Uterus (tissue), 4 donors: ENCODE data around the gene RPRD2. TPM values are rescaled to one million over a fixed set of nuclear protein-coding genes. Genes with fewer than 3 reads are reported as not detected.

Experiments used
- DNase-seq, 2 donors: peaks; one replicate each; pipeline ENCODE4 v3.0.0-alpha.2; 2019 to 2020
- H3K27ac ChIP-seq, 2 donors: fragments of 200-600 bp; sonication (generic); 1 replicate in 1 of 2; 2 replicates in 1 of 2; pipeline ENCODE4 v1.5.1; 2016 to 2018
- H3K27me3 ChIP-seq, 2 donors: fragments of 200-600 bp; sonication (generic); one replicate each; pipeline ENCODE4 v1.5.1; 2018 to 2019; ENCODE audit warnings: control low read depth in 1 of 2
- H3K36me3 ChIP-seq, 2 donors: fragments of 200-600 bp; sonication (generic); one replicate each; pipeline ENCODE4 v1.5.1; 2019; ENCODE audit warnings: control low read depth in 1 of 2
- H3K4me1 ChIP-seq, 2 donors: fragments of 200-600 bp; sonication (generic); one replicate each; pipeline ENCODE4 v1.5.1; 2018 to 2019; ENCODE audit warnings: control low read depth in 1 of 2
- H3K4me3 ChIP-seq, 2 donors: fragments of 200-600 bp; sonication (generic); 1 replicate in 1 of 2; 2 replicates in 1 of 2; pipeline ENCODE4 v1.5.1; 2018 to 2019; ENCODE audit warnings: mild to moderate bottlenecking in 1 of 2
- H3K9me3 ChIP-seq, 2 donors: fragments of 200-600 bp; sonication (generic); one replicate each; pipeline ENCODE4 v1.5.1; 2019; ENCODE audit warnings: control low read depth in 1 of 2
- POLR2A ChIP-seq, 2 donors: fragments of 450-650 bp; IDR thresholded peaks; one replicate each; pipeline ENCODE4 v1.6.1; 2016; ENCODE audit warnings: antibody characterized with exemption in 2 of 2, mild to moderate bottlenecking in 1 of 2, moderate library complexity in 1 of 2
- intact Hi-C: fragments of 100-400 bp; cut with DNase I; formaldehyde crosslinking; loops from one replicate; pipeline ENCODE4 v1.15.1; 2023; ENCODE audit warnings: low total_unique reads
- total RNA-seq, 4 donors: library from RNA; depleted of rRNA in 3 of 4; stranded (reverse); fragments of >200 nt in 3 of 4; gene quantifications; one replicate each; pipeline versions ENCODE4 v1.1.0 to v1.2.4, GENCODE V29; 2014 to 2023
- TF ChIP-seq, protein P1 (sequence below), 4 experiments: fragments of 200-600 bp in 2 of 4; fragments of 450-650 bp in 2 of 4; sonication (generic) in 2 of 4; IDR thresholded peaks; one replicate each; pipeline ENCODE4 v1.5.1; 2016 to 2019; ENCODE audit warnings: antibody characterized with exemption in 4 of 4, mild to moderate bottlenecking in 2 of 4, moderate library complexity in 1 of 4
- donor health status: DM: yes; HTN: yes; CAD: no.

RPRD2 gene
- total RNA-seq, 4 donors from 2014 or later: 17.1 to 77.1 (median 37.9) TPM

DNA sequence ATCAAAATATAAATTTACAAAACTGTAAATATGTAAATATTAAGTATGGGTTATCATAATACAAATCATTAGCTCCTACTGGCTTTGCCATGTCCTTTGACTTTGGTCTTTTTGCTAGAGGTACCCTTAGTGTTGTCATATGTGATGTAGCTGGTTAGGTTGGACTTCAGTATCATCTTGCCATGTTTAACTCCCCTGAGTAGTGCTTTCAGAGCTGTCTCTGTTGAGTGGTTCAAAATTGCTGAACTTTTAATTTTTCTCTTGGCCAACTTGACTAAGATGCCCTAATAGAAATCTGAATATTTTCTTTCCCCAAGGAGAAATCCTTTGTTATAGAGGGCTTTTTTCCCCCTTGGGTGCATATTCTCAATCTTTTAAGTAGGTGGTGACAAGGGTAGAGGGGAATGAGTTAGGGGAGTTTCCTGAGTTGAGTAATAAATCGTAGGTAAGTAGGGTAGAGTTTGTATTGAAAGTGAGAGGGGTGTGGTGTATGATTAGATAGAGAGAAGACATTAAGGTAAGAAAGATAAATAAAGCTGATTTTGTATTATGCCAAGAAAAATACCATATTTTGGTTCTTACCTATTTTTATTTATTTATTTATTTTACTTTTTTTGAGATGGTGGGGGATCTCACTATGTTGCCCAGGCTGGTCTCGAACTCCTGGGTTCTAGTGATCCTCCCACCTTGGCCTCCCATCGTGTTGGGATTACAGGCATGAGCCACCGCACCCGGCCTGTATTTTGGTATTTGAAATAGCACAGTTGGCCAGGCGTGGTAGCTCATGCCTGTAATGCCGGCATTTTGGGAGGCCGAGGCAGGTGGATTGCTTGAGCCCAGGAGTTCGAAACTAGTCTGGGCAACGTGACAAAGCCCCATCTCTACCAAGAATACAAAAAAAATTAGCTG is 21.8 kb downstream of the RPRD2 start:
- Histone ChIP-seq H3K27ac (no peak overlapping the region), H3K4me3 (no peak overlapping the region), H3K4me1 (no peaks in the 10 kb centered on the region), H3K9me3 (no peaks in the 10 kb centered on the region), H3K36me3 (no peaks in the 10 kb centered on the region), H3K27me3 (no peaks in the 10 kb centered on the region)
- DNase-seq: no peak
- intact Hi-C loops: no loop called here
- no peak for TF ChIP-seq POLR2A (IDR thresholded peaks at IDR 0.05)
- TF ChIP-seq, protein P1, sequence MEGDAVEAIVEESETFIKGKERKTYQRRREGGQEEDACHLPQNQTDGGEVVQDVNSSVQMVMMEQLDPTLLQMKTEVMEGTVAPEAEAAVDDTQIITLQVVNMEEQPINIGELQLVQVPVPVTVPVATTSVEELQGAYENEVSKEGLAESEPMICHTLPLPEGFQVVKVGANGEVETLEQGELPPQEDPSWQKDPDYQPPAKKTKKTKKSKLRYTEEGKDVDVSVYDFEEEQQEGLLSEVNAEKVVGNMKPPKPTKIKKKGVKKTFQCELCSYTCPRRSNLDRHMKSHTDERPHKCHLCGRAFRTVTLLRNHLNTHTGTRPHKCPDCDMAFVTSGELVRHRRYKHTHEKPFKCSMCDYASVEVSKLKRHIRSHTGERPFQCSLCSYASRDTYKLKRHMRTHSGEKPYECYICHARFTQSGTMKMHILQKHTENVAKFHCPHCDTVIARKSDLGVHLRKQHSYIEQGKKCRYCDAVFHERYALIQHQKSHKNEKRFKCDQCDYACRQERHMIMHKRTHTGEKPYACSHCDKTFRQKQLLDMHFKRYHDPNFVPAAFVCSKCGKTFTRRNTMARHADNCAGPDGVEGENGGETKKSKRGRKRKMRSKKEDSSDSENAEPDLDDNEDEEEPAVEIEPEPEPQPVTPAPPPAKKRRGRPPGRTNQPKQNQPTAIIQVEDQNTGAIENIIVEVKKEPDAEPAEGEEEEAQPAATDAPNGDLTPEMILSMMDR (IDR thresholded peaks at IDR 0.05): no peak

DNA sequence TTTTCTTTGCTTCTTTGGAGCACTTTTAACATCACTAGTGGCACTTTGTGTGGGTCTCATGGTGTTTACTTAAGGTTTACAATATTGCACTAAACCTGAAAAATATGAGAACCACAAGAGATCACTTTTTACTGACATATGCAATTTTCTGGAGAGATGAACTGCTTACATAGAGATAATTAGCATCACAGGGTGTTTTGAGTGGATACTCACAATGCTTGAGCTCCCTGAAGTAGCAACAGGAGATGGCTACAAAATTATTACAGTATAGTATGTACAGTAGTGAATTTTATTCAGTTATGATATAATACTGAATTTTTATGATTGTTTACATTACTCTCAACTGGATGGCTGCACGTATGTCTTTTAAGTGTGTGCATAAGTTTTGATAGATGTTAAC is 22.6 kb downstream of the RPRD2 start:
- intact Hi-C loops: no loop called here

DNA sequence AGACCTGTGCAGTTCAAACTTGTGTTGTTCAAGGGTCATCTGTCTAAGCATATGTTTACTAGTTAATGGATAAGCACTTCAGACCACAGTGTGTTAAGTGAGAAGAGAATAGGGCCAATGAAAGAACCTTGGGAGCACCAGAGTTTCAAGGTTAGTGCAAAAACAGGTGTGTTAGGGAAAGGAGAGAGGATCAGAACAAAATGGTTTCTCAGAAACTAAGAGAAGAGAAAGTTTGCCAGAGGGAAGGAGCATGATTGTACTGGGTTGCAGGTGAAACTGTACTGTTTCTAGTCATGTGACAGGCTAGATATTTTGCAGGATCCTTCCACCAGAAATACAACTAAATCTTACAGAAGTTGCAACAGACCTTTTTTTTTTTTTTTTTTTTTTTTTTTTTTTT is 23.3 kb downstream of the RPRD2 start:
- Histone ChIP-seq H3K4me1 (no peaks in the 10 kb centered on the region), H3K27ac (no peak overlapping the region), H3K27me3 (no peaks in the 10 kb centered on the region), H3K9me3 (no peaks in the 10 kb centered on the region), H3K36me3 (no peaks in the 10 kb centered on the region), H3K4me3 (no peak overlapping the region)
- TF ChIP-seq, protein P1 (IDR thresholded peaks at IDR 0.05): no peak
- no peak for TF ChIP-seq POLR2A (IDR thresholded peaks at IDR 0.05)
- intact Hi-C loops: no loop called here
- DNase-seq: no peak

More for the DNA sequence above, 22.6 kb downstream of the RPRD2 start:
- no peak for TF ChIP-seq POLR2A (IDR thresholded peaks at IDR 0.05)
- TF ChIP-seq, protein P1 (IDR thresholded peaks at IDR 0.05): no peak
- H3K9me3 ChIP-seq: no peaks in the 10 kb centered on the region
- H3K4me3 ChIP-seq: no peak overlapping the region
- no peaks in the 10 kb centered on the region for H3K36me3 ChIP-seq
- H3K27ac ChIP-seq: no peak overlapping the region
- no peaks in the 10 kb centered on the region for H3K4me1 ChIP-seq
- H3K27me3 ChIP-seq: no peaks in the 10 kb centered on the region
- no peak for DNase-seq

DNA sequence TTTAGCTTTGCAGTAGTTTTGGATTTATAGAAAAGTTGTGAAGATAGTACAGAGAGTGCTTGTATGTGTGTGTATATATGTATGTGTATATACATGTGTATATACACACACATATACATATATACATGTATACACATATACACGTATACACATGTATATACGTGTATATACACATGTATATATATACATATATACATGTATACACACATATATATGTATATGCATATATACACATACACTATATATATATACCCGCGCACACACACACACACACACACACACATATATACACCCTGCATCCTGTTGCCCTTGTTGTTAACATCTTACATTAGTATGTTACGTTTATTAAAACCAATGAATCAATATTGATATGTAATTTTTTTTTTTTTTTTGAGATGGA is 24.3 kb downstream of the RPRD2 start:
- H3K27ac ChIP-seq: no peak overlapping the region
- no peaks in the 10 kb centered on the region for H3K27me3 ChIP-seq
- H3K36me3 ChIP-seq: no peaks in the 10 kb centered on the region
- no peak for TF ChIP-seq POLR2A (IDR thresholded peaks at IDR 0.05)
- TF ChIP-seq, protein P1 (IDR thresholded peaks at IDR 0.05): no peak
- H3K9me3 ChIP-seq: no peaks in the 10 kb centered on the region
- peaks cover 0 to 3% of the 10 kb centered on the region in 2 donors for H3K4me1 ChIP-seq
- no peak overlapping the region for H3K4me3 ChIP-seq
- intact Hi-C loops: no loop called here
- DNase-seq: no peak

DNA sequence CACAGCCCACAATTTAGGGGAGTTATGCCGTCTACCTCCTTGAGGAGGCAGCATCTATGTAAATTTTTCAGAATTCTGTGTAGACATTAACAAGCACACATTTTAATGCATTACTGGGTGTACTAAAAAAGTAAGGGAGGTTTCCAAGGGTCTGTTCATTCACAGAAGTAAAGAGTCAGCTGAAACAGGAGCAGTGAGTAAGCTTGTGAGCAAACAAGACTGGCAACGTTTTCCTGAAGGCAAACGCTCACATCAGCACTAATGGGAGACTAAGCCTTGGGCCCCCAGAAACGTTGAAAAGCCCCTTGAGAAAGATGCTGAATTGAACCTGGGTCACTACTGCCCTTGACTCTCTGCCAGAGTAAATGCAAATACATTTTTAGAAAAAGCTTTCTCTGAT is 25.7 kb downstream of the RPRD2 start:
- intact Hi-C loops: no loop called here

More for the DNA sequence above, 25.7 kb downstream of the RPRD2 start:
- no peaks in the 10 kb centered on the region for H3K9me3 ChIP-seq
- no peaks in the 10 kb centered on the region for H3K36me3 ChIP-seq
- peaks cover 0 to 3% of the 10 kb centered on the region in 2 donors for H3K4me1 ChIP-seq
- no peak for DNase-seq
- no peak overlapping the region for H3K4me3 ChIP-seq
- no peak overlapping the region for H3K27ac ChIP-seq
- TF ChIP-seq, protein P1 (IDR thresholded peaks at IDR 0.05): no peak
- TF ChIP-seq POLR2A (IDR thresholded peaks at IDR 0.05): no peak
- no peaks in the 10 kb centered on the region for H3K27me3 ChIP-seq
